Stimulated activated CD4-positive, alpha-beta T cell treated with anti-CD3 and anti-CD28 coated beads, Interleukin-2, amount 100 ng/mL, for 4 hours (primary cell): Measurements from ENCODE around the gene ZRSR2.
"Not testable (repeated sequence)": the region's sequence is repeated elsewhere in the genome, so short reads cannot be mapped to it uniquely, and the experiment has no call there.

ENCODE experiments used
- DNase-seq: peaks from one replicate; pipeline ENCODE4 v3.0.0-alpha.2; 2020; ENCODE audit warnings: low read depth

The ZRSR2 gene

DNA sequence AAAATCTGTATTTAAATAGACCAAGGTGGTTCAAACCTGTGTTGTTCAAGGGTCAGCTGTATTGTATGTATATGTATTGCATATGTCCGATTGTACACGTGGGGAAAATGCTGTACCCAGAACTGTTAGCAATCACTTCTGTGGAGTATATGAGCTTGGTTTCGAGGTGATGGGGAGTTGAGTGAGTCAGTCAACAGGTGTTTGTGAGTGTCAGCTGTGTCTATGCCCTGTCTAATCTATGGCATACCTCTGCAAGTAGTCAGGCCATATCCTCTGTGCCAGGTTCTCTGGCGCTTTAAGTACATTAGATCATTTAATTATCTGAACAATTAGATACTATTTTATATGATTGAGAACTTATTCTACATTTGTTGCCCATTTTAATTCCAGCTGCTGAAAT, 7.4 kb downstream of the ZRSR2 start:
- DNase-seq, result no peak

DNA sequence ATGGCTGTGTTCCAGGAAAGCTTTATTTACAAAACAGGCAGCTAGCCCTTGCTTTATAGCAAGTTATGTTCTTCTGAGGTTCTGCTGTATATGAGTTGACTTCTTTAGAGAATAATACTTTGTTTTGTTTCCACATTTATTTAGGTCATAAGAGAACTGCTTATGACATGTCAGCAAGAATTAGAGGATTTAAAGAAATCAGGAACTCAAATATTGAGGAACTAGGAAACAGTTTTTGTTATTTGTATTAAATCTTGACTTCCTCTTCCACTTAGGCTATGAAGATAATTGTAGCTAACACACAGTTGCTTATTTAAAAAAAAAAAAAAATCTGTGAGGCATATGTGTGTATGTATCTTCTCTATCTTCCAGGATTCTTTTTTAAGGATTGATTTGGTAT, 14.3 kb downstream of the ZRSR2 start:
- no peak for DNase-seq

DNA sequence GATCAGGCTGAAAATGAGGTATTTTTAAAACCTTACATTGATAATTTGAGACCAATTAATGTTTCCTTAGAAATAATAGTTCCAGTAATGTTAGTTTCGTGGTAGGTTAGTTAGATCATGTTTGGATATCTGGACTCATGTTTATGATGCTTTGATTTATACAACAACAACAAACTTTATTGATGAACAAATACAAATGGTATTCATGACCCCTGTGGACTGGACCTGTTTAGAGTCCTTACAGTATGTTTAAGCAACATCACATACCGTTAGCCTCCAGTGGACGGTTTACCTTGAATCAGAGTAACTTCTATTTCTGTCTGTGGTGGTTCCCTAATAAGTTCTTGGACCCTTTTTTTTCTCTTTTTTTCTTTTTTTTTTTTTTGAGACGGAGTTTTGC, 18.0 kb downstream of the ZRSR2 start:
- DNase-seq, result no peak

DNA sequence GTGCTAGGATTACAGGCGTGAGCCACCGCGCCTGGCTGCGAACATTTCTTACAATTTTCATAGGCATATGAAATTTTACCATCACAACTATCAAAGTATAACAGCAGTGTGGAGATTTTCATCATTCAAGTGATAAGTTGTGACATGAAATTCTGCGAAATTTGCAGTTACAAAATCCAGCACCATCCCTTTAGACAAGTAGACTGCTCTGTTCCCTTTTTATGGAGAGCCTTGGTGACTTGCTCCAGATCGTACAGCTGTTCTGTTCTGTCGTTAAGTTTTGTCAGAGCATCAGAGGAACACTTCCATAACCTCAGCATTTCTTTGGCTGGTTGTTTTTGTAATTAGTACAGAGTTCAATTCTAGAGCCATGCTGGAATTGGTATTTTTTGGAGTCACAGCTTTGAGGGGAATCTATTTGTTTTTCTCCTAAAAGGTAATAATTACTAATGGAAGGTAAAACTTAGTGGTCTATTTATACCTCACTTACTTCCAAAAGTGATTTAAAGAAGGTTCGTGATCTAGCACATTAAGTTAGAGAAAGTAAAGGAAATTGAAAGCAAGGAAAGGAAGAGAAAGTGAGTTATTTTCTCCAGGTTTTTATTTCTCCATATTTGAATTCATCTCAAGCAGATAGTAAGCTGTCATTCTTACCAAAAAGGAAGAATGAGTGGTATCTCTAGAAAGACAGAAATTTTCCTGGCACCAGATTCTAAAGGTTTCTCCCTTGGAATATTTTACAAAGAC, 22.1 kb downstream of the ZRSR2 start:
- DNase-seq, result no peak

DNA sequence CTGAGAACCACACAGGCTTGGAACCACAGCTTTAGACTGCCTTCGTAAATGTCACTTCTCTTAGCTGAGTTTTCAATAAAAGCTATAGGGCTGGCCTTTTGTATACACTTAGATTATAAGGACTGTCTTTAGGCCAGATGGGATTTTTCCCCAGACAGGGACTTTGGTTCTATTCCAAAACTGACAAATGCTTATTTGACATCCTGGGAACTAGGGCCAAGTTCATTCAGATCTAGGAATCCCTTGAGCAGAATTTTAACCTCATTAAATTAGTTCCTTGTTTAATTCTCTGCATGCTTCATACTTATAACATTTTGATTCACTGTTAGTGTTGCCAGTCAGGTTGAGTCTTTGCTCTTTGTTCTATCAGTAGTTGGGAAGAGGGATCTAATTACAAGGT, 23.1 kb downstream of the ZRSR2 start:
- DNase-seq, result no peak

DNA sequence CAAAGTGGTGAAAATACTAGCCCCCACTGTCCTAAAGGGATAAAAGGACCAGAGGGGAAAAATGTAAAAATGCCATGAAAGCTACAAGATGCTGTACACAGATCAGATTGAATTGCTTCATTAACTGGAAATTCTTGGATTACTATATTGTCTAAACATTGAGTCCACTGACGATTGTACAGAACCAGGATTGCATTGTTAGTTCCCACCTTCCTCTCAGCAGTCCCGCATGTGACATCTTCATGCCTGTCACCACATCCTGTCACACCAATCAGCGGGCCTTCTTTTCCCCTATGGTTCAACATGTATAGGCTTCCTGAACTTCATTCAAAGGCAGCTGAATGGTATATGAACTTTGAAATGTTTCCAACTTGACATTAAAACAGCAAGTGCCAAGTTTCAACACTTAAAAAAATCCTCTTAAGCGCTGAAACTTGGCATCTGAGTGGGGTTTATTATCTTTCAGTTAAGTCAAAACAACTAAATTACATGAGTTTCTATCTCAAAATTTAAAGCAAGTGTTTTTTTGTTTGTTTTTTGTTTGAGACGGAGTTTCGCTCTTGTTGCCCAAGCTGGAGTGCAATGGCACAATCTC, 24.6 kb downstream of the ZRSR2 start:
- no peak for DNase-seq

DNA sequence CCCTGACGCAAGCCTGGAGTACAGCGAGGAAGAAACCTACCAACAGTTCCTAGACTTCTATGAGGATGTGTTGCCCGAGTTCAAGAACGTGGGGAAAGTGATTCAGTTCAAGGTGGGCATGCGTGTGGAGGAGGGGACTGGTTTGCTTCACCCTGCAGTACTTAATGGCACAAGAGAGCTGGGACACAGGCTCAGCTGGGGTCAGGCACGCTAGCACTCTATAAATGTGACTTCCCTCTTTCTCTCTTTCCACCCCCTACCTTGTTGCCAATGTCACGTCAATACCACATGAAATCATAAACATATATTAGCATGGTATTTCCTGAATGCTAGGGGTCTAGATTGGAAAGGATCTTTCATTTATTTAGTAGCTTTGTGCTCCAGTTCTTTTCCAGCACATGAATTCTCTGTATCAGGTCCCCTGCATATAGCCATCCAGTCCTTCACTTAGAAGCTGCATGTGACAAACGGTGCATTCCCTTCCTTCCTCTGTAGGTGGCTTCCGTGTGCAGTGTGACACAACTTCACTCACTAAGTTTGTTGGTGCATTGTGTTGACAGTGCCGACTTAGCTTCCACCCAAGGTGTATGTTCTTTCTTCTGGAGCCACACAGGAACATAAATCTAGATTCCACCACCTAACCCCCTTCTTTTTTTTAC, 25.6 kb downstream of the ZRSR2 start:
- DNase-seq, result peak; percentile 1

DNA sequence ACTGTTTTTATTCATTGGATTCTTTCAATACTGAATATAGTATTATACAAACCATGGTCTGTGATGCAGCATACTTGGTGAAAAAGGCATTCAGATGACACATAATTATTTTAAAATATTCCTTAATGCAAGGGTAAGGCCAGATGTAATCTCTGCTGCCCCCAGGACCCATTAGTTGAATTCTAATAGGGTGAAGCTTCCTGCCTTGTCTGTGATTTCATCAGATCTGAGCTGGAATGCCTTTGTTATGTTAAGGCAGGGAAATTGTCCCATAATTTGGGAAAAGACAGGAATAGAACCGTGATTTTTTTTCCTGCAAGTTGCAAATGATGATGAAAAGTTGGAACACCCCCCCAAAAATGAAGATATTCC, 26.1 kb downstream of the ZRSR2 start:
- DNase-seq, result no peak

DNA sequence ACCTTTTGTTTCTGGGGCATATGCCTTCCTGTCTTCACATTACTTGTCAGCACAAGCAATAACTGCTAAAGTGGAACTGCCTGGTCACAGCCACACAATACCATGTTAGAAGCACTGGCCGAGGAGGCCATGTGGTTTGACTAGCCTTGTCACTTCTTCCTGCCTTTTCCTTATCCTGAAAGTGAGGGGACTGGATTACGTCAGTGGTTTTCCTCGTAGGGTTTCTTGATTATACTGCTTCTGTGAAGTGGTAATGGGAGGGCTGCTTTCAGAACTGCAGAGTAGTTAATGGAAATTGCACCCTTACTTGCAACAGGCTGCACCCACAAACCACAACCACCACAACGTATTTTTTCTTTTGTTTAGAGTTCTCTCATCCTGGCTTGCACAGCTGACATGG, 26.6 kb downstream of the ZRSR2 start:
- DNase-seq, result no peak

DNA sequence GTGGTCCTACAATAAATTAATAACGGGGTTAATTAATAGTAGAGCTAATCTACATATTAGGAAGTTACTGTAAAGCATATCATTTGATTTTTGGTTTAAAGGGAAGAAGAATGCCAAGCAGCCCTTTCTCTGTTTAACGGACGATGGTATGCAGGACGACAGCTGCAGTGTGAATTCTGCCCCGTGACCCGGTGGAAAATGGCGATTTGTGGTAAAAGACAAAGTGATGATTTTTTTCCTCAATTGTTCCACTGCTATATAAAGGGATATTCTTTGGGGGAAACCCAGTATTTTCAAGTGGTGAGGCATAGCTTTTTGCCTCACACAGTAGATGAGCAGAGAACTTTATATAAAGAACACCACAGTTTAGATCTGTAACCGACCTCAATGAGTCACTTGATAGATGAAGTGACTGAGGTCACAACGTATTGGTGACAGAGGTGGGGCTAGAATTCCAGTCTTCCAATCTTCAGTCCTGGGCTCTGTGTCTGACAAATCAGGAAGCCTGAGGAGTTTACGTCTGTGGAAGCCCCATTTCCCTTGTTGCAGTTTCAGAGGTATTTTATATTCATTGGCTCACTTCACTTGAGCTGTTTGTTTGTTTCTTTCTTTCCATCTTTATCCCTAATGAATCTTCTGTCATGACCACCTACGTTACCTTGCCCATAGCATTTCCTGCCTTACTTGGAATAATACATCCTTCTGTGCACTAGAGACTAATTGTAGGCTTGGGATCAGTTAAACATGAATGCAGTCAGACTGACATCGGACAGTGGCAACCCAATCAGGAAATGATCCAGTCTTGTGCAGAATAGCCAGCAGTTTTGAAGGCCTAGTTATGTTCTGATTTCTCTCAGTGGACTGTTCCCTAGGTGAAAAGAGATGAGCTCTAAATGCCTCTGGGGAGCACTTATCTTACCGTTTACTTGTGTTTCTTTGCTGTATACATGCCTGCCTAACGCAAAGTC, 30.1 kb downstream of the ZRSR2 start:
- no peak for DNase-seq

DNA sequence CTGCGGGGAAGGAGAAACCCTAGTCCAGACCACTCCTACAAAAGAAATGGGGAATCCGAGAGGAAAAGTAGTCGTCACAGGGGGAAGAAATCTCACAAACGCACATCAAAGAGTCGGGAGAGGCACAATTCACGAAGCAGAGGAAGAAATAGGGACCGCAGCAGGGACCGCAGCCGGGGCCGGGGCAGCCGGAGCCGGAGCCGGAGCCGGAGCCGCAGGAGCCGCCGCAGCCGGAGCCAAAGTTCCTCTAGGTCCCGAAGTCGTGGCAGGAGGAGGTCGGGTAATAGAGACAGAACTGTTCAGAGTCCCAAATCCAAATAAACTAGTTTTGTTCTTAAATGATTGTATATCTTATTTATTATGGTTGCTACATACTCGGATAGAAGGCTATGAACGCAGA, 32.6 kb downstream of the ZRSR2 start:
- DNase-seq, result no peak

DNA sequence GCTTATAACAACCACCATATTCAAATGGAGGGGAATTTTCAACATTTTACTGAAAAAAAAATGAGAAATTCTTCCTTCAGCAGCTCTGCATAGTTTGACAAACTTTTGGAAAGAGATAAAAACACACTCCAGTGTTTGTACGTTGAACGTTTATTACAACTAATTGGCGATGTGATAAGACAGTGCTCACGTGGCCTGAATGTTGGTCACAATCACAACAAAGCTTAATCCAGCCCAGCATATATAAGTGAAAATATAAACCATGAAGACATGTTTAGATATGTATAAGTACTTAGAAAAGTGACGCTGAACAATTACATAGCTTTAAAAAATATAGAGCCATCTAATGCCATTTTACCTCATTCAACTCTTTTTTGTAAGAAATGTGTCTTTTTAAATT, 35.7 kb downstream of the ZRSR2 start:
- no peak for DNase-seq

DNA sequence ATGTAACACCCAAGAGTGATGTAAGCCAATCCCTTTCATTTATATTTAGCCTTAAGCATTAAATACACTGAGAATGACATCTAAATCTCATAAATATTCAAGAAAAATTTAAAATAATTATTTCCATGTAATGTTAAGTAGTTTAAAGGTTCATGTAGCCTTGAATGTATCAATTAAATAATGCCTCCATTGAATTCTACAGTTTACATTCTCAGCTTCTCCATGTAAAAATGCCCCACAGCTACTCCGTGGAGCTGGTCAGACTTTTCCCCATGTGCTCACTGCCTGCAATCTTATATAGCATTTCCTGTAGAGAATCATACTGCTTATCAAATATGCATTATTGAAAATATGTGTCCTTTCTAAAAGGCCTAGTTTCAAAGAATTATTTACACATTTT, 38.9 kb downstream of the ZRSR2 start:
- DNase-seq, result no peak

DNA sequence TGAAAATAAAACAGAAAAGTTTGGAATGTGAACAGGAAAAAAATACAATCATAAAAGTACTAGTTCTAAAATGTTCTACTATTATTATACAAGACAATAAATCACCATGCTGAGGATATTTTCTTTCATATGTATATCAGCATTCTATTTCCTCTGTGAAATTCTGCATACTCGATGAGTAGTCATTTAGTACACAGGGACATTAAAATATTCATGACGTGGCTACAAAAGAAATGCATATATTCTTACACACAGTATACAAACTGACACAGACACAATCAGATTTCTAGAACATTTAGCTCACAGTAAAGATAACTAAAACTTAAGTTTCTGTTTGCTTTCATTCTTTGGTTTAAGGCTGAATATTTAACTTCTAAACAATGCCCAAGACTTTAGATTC, 41.1 kb downstream of the ZRSR2 start:
- not testable (repeated sequence) for DNase-seq

DNA sequence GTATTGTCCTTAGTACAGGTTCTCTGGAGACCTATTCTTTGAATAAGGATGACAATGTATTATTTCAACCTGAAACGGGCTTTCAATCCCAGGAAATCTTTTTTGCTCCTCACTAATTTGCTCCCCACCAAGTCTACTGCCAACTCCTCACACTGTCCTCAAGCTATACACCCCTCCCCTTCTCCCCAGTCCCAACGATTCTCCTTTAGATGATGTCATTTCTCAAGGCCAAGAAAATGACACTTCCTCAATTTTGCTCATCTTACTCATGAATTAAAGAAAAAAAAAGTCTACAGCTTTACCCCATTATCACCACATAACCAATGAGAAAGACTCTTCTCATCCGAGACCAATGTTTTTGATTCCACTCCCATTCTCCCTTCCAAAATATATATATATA, 43.8 kb downstream of the ZRSR2 start:
- no peak for DNase-seq

DNA sequence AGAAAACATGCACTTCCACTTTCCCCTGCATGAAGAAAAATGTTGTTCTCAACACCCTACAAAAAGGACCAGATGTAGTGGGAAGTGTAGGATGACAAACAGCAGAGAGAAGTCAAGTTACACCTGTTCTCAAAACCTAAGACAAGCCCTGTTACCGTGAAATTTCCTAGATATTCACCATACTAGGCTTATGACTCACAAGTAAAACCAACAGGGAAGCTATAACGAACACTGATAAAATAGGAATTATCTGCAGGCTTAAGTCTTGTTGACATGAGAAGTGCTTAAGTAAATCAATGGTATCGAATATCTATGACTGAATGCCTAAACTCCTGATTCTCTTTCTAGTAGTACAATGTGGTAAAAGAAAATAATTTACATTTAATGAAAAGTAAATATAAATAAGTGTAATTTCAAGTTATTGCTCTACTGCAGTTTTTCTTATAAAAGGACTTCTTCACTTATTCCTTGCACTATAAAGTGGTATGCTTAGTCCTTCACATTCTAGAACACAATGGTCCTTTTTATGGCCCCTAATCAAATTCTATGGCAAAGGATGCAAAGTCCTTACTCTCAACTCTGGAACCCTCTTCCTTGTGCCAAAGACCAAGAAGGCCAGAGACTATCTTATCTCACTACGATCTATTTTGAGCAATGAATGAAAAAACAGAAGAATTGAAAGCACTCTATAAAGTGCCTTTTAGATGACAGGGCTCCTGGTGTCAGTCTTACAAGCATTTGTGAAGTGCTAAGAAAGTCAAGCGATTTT, 44.7 kb downstream of the ZRSR2 start:
- DNase-seq, result no peak

DNA sequence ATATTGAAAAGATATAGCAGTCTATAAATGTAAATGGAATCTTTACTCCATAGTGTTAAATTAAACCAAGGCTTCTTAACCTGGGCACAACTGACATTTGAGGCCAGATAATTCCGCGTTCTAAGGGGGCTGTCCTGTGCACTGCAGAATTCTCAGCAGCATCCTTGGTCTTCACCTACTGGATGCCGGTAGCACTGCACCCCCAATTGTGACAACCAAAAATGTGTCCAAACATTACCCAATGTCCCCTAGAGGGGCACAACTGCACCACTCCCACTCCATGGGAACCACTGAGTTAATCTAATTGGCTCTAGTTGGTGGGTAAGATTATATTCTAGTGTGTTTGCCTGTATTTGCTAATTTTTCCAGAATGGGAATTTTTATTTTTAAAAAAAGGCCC, 47.7 kb downstream of the ZRSR2 start:
- no peak for DNase-seq

DNA sequence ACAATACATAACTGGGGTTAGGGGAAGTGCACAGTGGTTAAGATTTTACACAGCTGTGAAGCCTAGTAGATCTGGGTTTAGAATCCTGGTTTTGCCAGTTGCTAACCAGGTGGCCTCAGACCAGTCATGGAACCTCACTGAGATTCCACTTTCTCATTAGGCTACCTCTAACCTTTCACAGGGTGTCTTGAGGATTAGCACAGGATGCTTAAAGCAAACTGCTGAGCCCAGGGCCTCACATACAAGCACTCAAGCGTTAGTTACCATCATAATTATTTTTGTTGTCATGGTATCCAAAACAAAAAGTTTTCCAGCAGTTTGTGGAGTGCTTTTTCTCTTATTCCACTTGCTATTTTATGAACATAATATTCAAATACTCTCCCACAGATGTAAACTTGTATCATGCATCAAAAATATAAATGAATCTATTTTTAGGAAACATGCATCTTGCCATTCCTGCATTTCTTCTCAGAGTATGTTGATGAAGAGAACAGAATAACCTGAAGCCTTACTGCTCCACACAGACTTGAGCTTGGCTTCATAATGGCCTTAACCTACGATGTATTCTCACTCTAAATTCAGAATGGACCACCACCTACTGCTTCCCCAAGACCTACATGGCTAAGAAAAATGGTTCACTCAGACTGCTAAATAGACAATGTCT, 51.7 kb downstream of the ZRSR2 start:
- no peak for DNase-seq

DNA sequence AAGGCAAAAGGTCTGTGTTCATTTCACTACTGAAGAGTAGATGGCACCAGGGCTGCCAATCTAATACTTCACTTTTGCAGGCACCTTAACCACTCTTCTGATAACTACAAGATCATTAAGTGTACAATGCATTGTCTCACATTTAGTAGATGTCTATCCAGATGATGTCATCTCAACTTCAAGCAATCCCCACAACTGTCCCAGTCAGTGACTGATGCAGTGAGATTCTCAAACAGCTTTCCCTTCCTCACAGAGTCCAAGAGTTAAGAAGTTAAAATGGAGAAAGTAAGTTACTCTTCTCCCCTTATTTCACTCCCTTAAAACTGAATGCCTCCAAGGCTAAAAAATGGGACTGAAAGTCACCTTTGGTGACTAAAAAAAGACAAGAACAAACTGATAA, 53.7 kb downstream of the ZRSR2 start:
- no peak for DNase-seq

DNA sequence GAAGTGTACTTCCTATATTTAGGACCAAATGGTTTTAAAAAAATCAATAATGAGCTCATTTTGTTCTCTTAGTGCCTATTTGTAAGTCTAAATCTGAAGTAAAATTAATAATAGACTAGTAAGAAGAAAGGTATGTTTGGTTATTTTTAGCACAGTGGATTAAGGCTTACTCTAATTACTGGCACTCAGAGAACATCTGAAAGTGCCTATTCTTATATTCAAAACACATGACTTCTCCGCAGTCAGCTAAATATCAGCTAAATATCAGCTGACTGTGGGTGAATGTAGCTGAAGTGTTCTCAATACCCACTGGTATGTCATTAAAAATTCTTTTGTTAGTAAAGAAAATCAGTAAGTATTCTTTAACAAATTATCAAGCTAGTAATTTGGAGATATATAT, 58.3 kb downstream of the ZRSR2 start:
- DNase-seq, result no peak

DNA sequence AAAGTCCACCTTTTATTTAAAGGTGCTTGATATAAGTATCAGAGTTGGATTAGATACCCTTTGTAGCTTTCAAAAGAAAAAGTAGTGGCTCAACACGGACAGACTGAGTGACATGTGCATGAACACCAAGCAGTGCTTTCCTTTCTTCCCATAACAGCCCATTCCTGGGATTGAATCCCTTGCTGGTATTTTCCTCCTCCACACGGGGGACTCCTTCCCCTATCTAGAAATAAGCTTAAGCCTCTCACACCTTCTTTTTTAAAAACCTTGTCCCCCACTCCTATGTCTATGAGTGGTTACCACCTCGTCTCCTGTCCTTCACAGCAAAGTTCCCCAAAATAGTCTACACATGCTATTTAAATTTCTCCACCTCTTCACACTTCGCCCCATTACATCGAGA, 59.3 kb downstream of the ZRSR2 start:
- DNase-seq, result no peak
